Measurements from ENCODE around the gene OPN1LW.
"Not testable (repeated sequence)": the region's sequence is repeated elsewhere in the genome, so short reads cannot be mapped to it uniquely, and the experiment has no call there.

Gene OPN1LW

DNA sequence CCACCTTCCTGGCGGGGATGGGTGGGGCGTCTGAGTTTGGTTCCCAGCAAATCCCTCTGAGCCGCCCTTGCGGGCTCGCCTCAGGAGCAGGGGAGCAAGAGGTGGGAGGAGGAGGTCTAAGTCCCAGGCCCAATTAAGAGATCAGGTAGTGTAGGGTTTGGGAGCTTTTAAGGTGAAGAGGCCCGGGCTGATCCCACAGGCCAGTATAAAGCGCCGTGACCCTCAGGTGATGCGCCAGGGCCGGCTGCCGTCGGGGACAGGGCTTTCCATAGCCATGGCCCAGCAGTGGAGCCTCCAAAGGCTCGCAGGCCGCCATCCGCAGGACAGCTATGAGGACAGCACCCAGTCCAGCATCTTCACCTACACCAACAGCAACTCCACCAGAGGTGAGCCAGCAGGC lies at the start of gene OPN1LW:
OPN1LW (plus strand) TSS at position 234 of the 400 bp plus-strand sequence; CDS start at position 275, 41 bp downstream.
- DNase-seq, result not testable (repeated sequence)

DNA sequence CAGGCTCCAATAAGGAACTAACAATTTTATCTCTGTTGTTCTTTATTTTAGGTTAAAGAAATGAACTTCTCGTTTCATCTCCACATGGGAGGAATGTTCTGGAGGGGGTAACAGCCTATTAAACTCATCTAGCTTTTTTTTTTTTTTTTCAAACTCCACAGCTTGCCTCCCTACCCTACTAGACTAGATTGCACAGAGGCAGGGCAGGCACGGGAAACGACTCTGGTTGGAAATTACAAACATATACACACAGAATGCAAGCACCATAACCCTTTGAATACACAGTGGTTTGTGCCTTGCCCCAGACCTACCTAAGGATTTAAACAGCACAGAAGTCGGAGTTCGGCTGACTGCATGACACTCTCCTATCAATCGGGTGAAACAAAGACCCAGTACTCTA lies 49.2 kb upstream of the OPN1LW start:
- DNase-seq, result no peak

DNA sequence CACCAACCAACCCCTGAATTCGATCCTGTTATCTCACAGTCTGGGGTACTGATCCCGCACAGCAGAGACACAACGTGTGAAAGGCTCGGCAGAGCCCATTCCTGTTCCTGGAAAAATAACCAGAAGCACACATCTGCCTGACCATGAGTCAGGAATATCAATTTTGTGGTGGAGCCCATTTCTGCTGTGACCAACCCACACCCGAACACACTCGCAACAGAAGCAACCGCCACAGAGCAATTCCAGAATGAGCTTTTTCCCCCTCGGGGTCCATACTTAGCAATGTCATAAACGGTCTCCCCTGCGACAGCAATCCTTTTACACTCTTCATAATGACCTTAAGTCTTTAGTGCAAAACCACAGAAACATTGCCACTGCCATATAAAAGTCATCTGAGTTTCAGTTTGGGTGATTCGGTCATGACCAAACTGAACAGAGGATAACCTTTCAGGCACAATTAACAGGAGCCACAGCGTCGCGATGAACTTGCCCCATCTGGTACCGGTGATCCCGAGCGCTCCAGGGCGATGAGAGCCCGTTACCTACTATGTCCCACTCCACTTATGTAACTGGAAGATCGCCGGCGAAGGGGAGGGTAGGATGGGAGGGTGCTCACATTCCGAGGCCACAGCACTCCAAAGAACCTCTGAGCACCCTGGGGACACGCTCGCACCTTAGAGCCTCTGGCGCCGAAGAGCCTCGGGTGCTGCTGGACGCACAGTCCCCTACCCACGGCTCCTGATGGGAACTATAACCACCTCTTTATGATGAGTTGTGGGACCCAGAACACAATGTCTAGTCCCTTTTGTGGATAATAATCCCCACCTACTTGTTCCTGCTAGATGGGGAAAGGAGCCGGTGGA lies 47.7 kb upstream of the OPN1LW start:
- DNase-seq, result peak in 5 of 56 donors; percentile 3 to 40 (median 21)

DNA sequence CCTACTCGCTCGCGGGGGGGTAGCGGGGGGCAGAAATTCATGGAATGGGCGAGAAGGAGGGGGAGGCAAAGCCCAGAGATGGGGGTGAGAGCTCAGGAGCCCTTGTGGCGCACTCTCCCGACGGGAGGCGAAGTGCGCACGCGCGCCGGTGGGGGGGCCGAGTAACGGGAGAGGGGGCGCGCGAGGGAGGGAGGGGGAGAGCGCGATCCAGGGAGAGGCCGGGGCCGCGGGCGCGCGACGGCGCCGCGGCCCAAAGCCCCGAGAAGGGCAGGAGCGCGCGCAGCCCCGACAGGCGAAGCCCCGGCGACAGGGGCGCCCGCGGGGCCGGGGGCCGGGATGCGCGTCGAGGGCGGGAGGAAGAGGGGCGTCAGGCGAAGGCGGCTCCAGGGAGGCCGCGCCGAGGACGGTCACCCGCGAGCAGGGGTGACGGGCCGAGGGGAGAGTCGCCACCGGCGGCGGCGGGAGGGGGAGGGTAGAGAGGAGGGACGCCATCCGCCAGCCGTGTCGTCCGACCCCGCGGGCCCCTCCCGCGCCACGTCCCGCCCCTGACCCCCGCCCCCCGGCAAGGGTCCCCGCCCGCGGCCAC lies 46.9 kb upstream of the OPN1LW start:
- DNase-seq, result peak in 50 of 56 donors; percentile 1 to 81 (median 50)

DNA sequence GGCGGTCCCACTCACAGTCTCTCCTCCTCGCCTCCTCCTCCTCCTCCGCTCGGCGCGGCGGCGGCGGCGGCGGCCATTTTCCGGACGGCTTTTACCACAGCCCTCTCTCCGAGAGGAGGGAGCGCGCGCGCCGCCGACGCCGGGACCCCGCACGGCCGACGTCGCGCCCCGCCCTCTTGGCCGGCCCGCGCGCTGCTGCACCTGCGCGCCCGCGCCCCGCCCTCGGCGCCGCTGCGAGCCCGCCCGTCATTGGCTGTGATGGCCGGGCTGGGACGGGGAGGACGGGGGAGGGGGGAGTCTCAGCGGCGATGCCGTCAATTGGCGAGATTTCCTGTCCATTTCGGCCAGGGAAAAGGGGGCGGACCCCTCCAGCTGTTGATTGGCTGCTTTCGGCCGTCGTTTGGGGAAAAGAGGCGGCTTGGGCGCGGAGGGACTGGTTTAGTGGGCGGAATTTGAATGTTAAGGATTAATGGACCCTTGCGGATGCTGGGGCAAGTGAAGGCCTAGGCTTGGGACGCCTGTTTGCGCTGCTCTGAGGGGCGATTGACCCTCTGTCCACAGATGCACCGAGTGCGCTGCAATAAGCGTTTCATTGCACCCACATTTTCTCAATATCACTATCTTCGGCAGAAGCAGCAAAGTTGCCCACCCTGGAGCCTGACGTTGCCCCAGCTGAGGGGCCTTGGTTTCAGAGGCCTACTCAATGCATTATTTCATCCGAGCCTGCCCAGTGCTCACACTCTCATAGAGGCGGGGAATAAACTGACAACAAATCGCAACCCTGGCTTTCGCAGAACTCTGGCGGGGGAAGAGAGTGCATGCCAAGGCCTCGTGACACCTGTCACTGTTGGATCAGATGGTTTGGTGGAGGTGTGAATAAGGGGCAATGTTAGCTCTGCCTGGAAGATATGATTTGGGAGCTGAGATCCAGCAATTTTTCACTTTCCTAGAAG lies 46.2 kb upstream of the OPN1LW start, which contains the start of gene MECP2:
MECP2 (minus strand) TSS at position 129 of the 953 bp plus-strand sequence.
- peak; percentile 27 to 93 (median 82) for DNase-seq

DNA sequence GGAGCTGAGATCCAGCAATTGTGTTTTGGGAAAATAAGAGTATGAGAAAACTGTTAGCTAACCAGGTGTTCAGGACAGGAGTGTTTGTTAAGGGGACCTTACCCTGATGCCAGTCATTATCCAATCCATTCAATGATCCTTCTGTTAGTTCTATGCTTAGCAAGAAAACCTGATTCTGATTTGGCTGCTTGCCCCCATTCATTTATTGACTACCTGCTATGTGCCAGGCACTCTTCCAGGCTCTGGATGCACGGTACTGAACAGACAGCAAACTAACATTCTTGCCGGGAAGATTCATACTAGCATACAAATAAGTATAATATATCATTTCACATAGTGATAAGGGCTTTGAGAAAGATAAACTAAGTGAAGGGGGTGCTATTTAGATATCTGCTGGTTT lies 45.5 kb upstream of the OPN1LW start:
- DNase-seq, result no peak

DNA sequence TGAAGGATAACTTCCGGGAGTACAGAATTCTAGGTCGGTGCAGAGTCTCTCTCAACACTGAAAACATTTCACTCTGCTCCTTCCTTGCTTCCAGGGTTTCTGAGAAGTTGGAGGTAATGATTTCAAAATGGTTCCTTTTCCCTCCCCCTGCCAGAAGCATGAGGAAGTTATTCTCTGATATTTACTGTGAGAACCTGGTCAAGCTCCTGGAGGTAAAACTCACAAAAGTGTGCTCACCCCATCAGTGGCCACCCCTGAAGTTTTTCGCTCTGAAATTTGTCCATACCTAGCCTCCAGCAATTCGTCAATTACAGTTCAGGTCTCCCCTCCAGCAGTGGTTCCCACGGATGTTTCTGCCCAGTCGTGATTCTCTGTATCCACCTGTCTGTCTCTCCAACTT lies 30.3 kb upstream of the OPN1LW start:
- DNase-seq, result no peak

DNA sequence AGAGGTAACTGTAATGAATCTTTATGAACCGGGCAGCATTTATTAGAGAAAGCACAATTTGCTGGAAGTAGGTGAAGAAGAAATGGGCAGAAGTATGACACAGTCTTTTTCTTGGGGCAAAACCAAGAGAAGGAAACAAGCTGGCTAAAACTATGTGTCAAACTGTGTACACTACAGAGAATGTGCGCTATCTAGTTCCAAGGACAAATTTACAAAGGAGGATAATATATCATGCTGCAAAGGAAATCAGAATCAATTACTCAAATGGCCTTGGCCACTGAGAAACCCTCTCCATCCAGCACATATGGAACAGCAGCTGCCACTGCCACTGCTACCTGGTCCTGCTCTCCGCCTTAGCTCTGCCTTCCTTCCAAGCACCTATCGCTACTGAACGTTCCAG lies 29.4 kb upstream of the OPN1LW start:
- no peak for DNase-seq

DNA sequence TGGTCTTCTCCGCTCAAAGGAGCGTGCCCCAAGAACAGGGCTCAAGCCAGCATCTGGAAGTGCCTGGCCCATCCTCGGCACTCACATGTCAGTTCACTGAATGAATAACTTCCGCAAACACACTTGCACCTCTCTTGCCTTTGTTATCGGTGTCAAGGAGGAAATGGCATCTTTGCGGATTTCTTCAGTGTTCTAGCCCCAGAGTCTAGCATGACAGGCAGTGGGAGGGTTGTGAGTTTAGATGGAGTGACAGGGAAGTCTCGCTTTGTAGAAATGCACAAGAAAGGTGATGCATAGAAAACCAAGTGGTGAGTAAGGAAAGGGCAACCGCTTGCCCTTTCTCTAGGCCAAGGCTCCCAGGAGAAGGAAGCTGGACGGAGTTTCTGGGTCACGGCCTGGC lies 29.0 kb upstream of the OPN1LW start:
- no peak for DNase-seq

DNA sequence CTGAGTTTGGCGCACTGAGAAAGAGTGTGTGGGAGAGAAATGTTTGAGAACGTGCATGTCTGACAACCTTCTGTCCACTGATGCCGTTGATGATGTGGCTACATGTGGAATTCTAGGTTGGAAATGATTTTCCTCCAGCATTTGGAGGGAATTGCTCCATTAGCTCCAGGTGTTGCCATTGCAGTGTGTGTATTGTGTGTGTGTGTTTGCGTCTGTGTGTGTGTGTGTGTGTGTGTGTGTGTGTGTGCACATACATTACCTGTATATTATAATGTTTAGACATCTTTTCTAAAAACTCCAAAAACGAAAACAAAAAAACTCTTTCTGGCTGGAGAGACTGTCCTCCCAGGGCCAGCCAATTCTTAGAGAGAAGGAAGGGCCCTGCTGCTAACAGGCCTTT lies 28.3 kb upstream of the OPN1LW start:
- DNase-seq, result no peak

DNA sequence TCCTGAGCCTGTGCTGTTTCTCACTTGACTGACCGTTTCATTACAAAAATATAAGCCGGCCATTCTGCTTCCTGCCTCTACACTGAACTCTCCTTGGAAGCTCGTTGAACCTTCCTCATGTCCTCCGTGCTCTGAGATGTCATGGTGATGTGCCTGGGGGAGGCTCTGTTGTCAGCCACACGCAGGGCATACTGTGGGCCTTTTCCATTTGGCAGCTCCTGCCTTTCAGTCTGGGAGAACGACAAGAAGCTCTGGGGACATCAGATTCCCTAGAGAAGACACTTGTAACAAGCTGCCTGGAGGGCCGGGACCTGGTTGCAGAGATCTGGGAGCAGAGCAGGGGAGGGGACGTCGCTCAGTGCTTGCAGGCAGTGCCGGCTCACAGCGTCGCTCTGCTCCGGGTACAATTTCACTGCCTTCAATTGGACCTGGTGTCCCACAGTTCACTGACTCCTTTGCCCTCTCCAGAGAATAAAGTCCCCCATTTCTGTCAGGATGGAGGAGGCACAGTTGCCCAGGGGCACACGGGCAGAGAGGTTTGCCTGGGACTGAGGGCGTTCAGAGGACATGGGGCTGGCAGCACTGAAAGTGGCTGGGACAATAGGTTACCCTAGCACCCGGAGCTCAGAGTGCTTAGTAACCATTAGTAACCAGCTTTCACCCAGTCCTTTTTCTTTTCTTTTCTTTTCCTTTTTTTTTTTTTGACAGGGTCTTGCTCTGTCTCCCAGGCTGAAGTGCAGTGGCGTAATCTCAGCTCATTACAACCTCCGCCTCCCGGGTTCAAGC lies 27.4 kb upstream of the OPN1LW start:
- DNase-seq, result no peak

DNA sequence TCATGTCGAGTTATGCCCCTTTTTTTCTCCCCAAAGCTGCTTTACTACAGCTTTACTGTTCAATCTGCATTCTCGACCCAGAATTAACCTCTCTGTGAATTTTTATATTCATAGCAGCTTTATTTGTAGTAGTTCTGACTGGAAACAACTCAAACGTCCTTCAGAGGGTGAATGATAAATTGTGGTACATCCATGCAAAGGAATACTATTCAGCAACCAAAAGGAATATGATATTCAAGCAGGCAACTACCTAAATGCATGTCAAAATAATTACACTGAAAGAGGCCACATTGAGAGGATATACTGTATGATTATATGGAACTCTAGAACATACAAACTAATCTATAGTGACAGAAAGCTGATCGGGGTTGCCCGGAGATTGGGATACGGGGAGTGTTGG lies 26.5 kb upstream of the OPN1LW start:
- DNase-seq, result no peak

DNA sequence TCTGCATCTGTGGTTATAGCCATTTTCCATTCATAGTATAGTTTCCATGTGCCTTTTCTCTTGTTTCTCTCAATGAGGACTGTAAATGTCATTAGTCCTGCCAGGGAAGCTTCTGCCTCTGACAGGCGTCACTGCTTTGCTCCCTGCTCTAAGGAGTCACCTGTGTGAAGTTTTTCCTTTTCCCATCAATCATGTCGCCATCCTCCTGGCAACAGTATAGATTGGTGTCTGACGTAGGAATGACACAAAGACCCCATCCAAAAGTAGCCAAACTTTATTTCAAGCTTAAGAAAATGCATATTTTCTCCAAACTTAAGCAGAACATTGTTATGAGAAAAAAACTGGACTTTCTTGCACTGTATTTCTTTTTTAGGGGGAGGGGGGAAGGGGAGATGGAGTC lies 23.5 kb upstream of the OPN1LW start:
- no peak for DNase-seq

DNA sequence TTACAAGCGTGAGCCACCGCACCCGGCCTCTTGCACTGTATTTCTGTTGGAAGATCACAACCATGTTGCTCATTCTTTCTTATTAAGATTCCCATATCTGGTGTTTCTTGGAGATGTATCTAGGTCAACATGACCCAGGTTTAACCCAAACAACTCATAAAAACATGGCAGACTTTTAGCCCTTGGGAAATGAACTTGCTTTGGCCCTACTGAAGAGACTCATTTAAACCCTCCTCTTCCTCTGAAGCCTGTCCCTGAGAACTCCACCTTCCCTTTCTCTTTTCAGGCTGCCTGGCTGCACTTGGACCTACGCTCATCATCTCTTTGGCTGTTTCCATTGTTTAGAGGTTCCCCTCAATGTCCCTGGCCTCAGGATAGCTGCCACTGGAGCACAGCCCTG lies 22.8 kb upstream of the OPN1LW start:
- DNase-seq, result no peak

DNA sequence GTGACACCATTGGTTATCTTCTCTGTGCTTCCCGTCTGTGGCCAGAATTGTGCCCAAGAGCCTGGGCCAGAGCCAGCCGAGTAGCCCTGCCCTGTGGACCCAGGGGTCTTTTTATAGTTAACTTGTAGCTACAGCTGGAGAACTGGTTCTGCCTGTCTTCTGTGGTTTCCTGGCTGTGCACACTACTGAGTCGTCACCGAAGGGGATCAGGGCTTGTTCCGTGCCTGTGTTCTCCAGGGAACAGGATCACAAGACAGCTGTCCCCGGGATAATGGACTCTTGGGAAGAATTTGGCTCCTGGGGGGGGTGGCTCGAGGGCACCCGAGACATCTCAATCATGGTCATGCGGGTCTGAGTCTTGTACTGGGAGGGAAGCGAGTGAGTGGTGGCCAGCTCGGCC lies 22.1 kb upstream of the OPN1LW start:
- no peak for DNase-seq

DNA sequence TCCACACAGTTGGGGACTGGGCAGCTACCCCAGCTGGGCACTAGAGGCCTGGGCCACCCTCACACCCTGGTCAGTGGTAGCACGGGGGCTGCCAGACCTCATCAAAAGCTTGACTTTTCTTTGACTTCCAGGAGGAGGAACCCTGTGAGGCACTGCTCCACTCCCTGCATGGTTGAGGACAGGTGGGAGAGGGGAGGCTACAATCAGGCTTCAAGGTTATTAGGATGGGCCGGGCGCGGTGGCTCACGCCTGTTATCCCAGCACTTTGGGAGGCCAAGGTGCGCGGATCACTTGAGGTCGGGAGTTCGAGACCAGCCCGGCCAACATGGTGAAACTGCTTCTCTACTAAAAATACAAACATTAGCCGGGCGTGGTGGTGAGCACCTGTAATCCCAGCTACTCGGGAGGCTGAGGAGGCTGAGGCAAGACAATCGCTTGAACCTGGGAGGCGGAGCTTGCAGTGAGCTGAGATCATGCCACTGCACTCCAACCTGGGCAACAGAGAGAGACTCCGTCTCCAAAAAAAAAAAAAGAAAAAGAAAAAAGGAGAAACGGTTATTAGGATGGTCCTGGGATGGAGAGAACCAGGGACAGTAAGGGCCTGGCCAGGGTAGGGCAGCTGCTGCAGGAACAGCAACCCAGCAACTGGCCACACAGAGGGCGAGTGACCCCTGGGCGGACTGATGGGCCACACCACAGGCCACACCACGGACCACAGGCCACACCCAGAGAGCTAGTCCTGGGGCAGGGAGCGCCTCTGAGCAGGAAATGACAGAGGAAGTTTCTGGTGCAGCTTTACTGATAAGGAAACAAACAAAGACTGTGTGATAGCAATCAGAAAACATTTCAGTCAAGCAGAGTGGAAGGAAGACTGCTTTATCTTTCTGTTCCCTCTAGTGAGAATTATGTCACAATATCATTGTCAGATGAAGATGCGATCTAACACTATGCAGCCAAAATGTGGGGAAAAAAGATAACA lies 20.5 kb upstream of the OPN1LW start:
- no peak for DNase-seq

DNA sequence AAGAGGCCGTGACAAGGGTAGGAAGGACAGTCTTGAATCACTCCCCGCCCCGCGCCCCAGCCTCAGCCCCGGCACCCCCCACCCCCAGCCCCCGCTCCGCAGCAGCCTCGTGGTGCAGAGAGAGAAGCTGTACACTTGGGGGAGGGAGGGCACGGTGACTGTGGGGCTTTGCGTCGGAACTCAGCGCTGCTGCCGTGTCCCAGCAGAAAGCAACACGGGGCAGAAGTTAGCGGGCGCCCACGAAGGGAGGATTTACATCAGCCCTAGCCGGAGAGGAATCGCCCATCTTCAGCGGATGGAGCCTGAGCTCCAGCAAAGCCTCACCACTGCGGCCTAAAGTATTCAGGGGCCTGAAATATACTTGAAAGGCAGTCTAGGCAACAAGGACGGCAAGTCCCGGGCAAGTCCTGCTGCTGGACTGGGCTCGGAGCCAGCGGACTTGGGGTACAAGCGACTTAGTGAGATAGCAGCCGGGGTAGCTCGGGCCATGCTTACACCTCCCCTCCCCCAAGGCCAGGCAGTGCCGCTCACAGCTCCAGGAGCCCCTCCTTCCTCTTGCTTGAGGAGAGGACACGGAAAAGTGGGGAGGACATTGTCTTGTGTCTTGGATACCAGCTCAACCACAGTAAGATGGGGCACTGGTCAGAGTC lies 18.5 kb upstream of the OPN1LW start:
- DNase-seq, result peak in 4 of 56 donors; percentile 5 to 24 (median 17)

DNA sequence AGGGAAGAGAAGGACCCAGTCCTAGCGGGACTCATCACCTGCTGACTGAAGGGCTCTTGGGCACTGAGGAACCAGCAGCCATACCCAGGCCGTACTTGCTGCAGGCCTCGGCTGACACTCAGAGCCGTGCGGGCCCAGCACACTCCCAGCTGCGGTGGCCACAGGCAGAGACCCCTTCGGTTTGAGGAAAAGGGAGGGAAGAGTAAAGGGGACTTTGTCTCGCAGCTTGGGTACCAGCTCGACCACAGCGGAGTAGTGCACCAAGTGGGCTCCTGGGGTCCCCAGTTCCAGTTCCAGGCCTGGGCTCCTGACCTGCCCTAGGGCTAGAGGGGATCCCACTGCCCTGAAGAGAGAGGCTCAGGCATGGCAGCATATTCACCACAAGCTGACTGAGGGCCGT lies 17.9 kb upstream of the OPN1LW start:
- DNase-seq, result no peak

DNA sequence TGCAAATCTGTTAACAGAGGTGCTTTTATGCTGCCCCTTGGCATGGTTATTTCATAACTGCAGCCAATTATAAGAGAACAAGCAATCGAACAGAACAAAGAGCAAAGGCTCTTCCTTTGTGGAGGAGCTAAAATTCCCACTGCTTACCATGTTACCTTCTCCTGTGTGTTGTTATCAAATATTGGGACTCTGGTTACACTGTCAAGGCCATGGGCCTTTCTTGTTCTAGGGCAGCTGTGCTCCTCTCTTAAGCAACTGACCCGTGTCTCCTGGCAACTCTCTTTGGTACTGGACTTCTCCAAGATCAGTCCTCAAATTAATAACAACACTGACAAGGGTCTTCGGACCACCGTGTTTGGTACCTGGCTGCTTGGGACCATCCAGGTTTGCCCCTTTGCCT lies 12.1 kb upstream of the OPN1LW start:
- no peak for DNase-seq
